Fibroblast of skin of right biceps (primary cell): ENCODE measurements around the gene AK9.
A peak's percentile ranks its signal among the peaks of the same experiment; 100 is the strongest.
"Not testable (repeated sequence)": the region's sequence is repeated elsewhere in the genome, so short reads cannot be mapped to it uniquely, and the experiment has no call there.

Experiments used
- DNase-seq: peaks from one replicate; pipeline ENCODE4 v3.0.0-alpha.2; 2013

AK9 gene

DNA sequence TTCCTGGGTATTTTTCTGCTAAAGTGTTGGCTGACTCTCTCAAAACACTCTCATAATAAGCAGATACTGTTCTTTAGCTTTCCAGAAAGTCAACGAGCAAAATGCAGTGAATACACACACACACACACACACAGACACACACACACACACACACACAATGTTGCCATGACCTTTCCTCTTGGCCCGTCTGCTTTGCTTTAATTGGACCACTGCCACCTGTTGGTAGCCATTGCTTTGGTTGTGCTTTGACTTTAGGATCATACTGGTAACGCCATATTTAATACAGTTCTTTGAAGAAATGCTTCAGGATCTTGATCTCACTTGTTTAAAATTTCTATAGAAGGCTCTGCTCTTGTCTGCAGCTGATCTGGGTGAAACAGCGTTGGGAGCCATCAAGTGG lies 4.5 kb upstream of the AK9 start:
- no peak for DNase-seq

DNA sequence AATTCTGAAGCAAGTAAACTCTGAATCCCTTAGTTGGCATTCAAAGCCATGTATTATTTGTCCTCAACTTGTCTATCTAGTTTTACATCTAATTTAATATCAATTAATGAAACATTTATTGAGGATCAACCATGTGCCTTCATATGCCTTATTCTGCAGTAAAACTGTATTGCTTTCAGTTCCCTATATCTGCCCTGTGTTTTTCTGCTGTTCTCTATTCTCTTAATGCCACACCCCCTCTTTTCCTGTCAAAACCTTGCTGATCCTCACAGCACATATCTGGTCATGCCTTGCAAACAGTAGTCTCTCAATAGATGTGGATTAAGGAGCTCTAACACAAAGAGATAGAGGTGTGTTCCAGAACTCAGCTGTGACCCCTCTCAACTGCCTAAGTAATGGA lies 2.1 kb upstream of the AK9 start:
- DNase-seq: no peak

DNA sequence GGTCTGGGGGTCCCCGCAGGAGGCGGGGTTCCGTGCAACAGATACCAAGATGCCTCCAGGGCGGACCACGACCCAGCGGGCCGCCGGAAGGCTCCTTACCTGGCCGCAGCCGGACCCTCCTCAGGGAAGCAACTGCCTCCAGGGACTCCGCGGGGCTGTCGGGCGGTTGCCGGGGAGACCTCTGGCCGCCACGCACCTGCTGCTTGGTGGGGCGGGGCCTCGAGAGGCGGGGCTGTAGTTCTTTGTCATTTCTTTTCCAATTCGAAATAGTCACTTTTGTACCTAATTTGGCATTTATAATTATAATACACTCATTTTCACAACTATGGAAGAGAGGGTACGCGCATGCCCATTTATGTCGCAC lies 647 bp downstream of the AK9 start:
- DNase-seq: no peak

DNA sequence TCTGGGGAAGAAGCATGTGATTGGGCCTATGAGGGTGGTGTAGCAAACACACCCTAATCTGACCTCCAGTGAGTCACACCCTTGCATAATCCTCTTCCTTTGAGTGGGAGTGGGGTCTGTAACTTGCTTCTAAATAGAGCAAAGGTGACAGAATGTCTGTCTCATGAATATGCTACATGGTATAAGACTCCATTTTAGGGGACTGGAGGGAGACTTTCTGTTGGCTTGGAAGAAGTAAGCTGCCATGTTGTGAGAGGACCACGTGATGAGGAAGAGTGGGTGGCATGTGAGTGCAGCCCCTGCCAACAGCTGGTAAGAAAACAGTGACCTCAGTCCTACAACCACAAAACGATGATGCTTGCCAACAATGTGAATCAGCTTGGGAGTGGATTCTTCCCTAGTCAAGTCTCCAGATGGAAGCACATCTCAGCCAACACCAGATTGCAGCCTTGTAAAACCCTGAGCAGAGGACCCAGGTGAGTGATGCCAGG lies 3.7 kb downstream of the AK9 start:
- DNase-seq: peak; percentile 82

DNA sequence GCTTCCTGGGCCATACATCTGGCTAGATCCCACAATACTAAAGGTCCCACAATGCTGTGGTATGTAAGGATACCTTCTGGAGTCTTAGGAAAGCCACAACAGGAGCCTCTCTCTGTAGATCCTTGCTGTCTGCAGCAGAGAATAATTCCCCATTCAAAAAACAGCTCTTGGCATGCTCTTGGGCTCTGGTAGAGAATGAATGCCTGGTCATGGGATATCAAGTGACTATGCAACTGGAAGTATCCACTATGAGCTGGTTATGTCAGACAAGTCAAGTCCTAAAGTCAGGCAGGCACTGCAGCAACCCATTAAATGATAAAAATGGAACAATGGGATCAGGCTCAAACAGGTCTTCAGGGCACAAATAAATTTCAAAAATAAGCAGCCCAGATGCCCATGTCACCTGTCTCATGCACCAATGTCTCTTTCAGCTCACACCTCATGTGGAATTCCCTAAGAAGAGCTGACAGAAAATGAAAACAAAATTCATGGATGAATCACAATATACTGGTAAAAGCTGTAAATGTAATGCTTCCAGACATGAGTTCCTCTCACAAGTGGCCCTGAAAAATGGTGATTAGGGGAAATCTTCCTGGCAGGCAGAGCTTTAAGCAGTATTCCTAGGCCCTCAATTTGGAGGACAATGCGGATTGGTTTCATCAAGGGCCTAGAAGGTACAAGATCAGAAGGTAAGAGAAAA lies 4.3 kb downstream of the AK9 start:
- DNase-seq: no peak

DNA sequence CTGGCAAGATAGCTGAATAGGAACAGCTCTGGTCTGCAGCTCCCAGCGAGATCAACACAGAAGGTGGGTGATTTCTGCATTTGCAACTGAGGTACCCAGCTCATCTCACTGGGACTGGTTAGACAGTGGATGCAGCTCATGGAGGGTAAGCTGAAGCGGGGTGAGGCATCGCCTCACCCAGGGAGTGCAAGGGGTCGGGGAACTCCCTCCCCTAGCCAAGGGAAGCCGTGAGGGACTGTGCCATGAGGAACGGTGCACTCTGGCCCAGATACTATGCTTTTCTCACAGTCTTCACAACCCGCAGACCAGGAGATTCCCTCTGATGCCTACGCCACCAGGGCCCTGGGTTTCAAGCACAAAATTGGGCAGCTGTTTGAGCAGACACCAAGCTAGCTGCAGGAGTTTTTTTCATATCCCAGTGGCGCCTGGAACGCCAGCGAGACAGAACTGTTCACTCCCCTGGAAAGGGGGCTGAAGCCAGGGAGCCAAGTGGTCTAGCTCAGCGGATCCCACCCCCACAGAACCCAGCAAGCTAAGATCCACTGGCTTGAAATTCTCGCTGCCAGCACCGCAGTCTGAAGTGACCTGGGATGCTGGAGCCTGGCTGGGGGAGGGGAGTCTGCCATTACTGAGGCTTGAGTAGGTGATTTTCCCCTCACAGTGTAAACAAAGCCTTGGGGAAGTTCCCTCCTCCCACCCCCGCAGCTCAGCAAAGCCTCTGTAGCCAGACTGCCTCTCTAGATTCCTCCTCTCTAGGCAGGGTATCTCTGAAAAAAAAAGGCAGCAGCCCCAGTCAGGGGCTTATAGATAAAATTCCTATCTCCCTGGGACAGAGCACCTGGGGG lies 12.1 kb downstream of the AK9 start:
- not testable (repeated sequence) for DNase-seq

DNA sequence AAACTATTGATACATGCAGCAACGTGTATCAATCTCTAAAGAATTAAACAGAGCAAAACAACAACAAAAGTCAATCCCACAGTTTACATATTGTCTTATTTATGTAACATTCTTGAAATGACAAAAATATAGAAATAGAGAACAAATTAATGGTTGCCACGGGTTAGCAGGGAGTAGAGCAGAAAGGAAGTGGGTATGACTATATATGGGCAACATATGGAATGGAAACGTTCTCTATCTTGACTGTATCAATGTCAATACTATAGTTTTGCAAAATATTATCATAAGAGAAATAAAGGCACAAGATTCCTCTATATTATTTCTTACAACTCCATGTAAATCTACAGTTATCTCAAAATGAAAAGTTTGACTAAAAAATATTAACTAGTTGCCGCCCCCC lies 12.8 kb downstream of the AK9 start:
- DNase-seq: no peak

DNA sequence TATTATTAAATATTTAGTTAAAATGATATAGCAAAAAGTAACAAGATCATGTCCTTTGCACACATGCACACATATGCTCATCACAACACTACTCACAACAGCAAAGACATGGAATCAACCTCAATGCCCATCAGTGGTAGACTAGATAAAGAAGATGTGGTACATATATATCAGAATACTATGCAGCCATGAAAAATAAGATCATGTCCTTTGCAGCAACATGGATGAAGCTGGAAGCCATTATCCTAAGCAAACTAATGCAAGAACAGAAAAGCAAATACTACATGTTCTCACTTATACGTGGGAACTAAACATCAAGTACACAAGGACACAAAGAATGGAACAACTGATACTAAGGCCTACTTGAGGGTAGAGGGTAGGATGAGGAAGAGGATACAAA lies 14.3 kb downstream of the AK9 start:
- no peak for DNase-seq

DNA sequence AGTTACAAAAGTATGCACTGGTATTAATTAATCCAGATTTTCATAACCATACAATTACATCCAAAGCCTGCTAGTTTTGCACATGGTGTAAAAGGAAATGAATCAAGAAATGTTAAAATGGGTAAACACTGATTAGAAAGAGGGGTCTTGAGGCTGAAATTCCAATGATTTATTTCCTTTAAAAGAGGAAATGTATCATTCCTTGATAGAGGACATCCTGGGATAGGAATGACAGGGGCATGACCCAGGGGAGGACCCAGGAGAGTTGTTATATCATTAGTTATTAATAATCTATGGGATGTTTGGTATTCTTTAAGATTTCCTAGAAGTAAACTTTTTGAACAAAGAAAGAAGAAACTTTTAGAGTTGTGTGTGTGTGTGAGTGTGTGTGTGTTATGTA lies 18.2 kb downstream of the AK9 start:
- no peak for DNase-seq

DNA sequence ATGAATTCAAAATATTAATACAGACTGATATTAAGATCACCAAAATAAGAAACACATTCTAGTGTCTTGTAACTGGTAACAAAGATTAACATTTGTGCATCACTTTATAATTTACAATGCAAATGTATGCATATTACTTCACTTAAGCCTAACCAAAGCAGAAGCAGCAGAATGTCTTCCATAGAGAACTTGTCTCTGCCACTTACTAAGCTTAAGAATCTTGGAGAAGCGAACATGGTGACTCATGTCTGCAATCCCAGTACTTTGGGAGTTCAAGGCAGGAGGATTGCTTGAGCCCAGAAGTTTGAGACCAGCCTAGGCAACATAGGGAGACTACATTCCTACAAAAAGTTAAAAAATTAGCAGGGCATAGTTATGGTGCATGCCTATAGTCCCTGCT lies 18.8 kb downstream of the AK9 start:
- peak; percentile 55 for DNase-seq

DNA sequence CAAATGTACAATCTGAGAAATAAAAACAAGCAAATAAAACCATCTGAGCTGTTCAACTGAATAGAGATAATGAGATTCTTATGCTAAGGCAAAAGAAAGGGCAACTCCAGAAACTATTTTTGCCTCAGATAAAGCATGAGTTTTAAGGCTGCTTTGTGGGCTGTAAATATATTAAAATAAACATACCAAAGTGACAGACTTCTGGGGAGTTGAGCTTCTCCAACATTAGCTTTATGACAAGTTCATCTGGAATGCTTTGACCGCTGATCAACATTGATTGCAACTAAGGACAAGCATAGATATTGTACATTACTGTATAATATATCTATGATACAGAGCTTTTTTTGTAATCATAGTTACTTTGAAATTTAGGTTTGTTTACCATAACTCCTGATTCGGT lies 19.3 kb downstream of the AK9 start:
- peak; percentile 80 for DNase-seq

DNA sequence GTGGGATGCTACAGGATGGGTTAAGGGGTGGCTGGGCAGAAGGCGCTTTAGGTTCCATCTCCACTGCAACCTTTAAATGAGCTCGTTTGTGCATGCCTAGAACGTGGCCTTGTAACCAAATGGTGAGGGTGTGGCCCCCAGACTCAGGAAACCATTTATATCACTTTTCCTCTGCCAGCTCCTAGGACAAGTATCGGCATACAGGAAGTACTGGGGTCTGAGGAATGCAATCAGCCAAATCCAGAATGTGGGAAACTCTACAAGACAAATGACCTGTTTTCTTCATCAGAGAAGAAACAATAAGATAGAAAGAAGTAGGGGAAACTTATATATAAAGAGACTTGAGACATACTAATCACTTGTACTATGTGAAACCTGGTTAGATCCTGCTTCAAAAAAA lies 21.2 kb downstream of the AK9 start:
- no peak for DNase-seq

DNA sequence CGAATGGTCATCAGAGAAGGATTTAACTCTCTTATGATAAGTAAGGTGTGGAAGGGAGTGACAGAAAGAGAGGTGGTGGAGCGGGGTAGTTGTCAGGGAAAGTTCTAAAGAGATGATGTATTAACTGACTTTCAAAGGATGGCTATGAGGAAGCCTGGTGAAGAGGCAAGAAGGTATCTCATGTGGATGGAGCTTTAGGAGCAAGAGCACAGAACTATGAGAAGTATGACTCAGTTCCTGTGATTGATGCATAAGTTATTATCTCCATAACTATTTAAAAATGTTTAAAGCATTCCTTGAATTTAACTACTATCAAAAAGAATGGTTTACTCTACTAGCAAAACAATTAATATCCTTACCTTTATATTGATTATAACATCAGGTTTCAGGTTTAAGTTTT lies 28.8 kb downstream of the AK9 start:
- DNase-seq: peak; percentile 47

DNA sequence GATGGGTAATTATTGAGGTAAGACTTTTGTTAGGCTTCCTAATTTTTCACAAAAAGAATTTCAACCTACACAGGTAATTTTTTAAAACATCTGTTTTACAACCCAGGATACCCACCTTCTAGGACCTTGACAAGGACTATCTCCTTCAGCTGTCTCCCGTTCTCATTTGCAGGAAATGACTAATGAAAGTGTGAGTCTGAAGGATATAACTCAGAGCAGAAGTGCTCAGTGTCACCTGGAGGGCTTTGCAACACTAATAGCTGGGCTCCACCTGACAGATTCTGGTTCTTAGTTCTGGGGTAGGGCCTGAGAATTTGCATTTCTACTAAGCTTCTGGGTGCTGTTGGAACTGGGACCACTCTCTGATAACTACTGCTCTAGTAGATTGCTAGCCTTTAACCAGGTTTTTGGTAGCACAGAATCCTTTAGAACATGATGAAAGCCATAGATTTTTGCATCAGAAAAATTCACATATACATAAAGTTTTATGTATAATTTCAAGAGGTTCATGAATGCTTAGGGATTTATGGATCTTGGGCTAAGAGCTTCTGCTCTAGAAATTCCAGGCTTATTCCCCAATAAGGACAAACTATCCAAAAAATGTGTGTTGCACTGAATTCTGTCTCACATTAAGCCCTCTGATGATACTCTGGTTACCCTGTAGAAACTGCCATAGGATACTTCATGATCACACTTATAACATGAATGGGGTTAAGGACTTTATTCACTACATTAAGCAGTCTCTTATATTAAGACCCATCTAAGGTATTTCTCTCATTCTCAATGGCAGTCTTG lies 30.3 kb downstream of the AK9 start:
- DNase-seq: peak; percentile 31

DNA sequence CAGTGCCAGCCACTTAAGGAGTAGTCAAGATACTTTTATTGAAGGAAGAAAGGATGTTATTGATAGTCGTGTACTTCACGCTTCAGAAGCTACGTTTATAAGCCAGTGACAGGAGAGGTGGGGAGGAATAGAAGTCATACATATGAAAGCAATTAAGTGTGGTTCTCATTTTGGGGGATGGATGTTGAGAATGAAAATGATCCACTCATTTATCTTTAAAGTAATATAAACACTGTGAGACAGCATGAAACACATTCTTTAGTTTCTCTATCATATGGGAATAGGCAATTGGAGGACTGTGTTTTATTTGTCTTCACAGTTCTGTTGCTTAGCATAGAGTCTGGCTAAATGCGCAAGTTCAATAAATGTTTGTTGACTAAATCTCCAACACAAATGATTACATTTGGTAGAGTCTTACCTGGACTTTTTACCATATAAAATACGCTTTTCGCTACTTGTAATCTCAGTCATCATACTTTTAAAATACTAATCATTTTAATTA lies 35.2 kb downstream of the AK9 start:
- peak; percentile 58 for DNase-seq

DNA sequence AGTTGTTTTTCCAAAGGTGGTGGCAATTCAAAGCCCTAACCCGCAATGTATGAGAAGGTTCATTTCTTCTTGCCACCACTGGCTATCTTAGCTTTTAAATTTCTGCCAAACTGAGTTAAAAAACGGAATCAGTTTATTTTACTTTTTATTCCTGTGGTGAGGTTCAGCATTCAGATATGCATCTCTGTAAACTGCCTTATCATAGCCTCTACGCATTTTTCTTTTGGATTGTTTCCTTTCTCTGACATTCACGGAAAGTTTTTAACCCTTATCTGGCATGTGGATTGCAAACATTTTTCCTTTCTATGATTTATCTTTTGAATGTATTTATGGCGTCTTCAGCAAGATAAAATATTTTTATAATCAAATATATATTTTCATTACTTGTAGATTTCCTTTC lies 37.7 kb downstream of the AK9 start:
- DNase-seq: no peak

DNA sequence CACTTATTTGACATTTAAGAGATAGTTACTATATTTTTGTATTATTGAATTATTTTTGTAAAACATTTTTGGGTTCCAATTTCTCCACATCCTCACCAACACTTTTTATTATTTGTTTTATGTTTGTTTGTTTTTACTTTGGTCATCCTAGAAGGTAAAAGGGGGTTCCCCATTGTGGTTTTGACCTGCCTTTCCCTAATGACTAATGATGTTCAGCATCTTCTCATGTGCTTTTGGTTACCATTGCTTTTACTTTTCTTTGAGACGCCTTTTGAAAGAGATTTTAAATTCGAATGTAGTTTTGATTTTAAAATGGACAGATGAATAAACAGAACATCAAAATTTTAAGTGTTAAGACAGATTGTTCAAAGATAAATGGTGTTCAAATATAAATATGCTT lies 46.9 kb downstream of the AK9 start:
- DNase-seq: no peak

DNA sequence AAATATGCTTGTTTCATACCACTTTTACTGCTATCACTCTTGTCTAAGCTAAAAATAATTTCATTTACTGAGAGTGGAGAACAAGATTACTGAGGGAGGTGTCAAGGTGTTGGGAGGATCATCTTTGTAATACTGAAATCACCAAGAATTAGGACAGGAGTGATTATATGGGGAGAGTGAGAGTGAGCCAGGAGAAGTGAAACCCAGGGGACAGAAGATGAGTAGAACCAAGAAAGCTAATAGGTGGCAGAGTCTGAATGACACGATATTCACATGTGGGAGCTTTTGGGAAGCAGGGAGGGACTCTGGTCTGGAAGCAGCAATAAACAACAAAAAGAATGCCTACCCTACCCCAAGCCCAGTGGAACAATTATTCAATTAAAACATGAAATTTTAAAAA lies 58.6 kb downstream of the AK9 start:
- DNase-seq: no peak

DNA sequence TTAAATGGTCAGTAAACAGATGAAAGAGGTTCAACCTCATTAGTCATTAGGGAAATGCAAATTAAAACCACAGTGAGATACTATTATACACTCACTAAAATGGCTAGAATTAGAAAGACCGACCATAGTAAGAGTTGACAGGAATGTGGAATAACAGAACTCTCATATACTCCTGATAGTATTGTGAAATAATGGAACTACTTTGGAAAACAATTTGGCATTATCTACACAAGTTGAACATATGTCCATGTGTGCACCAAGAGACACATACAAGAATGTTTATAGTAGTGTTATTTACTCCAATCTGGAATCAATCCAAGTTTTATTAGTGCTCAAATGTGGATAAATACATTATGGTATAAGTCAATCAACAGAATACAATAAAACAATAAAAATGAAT lies 59.6 kb downstream of the AK9 start:
- DNase-seq: no peak

DNA sequence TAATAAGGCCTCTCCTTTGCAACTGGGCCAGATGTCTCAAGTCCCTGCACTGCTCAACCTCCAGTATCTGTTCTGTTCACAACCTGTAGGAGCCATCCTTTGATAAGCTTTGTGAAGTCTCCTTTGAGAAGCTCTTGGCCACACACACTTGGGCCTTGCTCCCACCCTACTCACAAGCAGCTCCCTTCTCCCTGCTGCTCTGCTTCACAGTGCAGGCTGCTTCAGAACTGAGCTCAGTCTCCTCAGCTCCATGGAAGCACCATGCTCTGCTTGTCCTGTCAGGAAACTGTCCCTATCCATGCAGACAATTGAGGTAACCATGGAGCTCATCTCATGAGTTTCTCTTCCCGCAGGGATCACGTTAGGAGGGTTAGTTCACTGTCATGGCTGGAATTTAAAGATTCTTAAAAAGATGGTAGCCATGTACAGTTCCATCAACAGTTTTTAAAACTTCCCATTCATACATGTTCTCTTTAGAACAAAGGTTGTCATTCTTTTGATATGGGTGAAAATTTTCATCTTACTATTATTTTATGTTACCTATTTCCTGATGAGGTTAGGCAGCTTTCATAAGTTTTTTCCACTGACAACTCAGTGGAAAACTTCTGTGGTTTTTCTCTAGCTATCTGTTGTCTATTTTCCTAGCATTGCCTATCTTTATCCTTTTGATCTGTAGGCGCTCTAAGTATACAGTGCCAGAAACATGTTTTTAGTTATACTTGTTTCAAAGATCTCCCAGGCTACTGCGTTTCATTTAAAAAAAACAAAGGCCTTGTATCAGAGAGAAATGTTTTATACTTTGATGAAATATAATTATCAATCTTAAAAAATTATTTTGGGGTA lies 62.6 kb downstream of the AK9 start:
- no peak for DNase-seq

DNA sequence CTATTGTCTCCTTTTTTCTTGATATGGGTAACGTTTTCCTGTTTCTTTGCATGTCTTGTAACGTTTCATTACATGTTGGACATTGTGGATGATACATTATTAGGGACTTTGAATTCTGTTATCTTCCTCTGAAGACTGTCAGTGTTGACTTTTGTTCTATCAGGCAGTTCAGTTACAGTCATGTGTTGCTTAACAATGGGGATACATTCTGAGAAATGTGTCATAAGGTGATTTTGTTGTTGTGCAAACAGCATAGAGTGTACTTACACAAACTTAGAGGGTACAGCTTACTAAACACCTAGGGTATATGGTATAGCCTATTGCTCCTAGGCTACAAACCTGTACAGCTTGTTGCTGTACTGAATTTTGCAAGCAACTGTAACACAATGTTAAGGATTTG lies 64.7 kb downstream of the AK9 start:
- no peak for DNase-seq

DNA sequence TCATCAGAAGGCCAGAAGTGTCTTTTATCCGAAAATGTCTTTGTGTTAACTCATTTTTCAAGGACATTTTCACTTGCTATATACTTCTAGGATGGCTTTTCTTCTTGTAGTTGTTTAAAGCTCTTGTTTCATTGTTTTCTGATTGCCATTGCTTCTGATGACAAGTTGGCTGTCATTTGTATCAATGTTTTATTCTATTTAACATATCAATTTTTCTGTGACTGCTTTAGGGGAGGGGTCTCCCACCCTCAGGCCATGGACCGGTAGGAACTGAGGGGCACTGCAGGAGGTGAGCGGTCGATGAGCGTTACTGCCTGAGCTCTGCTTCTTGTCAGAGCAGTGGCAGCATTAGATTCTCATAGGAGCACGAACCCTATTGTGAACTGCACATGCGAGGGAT lies 65.8 kb downstream of the AK9 start:
- no peak for DNase-seq

DNA sequence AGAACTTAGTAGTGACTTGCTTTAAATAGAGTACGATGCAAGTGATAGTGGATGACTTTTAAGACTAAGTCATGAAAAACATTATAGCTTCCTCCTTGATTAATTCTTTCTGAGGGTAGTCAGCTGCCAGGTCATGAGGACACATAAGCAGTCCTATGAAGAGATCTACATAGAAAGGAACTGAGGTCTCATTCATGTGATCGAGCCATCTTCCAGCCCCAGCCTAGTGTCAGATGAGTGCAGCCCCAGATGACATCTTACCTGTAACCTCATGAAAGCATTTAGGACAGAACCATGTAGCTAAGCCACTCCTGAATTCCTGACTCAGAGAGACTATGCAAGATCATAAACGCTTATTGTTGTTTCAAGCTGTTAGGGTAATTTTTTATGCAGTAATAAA lies 67.7 kb downstream of the AK9 start:
- DNase-seq: no peak
